ENCODE measurements around the gene NUBP2.

The NUBP2 gene

GRCh38 chr16:1785846-1786170, 3.0 kb downstream of the NUBP2 start:
- H3K36me3 ChIP-seq = peaks cover 41% of the 10 kb centered on the region
- H3K4me3 ChIP-seq (ENCODE audit: low read depth, low read length) = no peak overlapping the region
- TF ChIP-seq CTCF (IDR thresholded peaks at IDR 0.05; ENCODE audit: low read depth, low read length) = no peak
- H3K27me3 ChIP-seq = no peaks in the 10 kb centered on the region
- no peak for DNase-seq
- H3K4me1 ChIP-seq = no peaks in the 10 kb centered on the region
- H3K9me3 ChIP-seq = no peaks in the 10 kb centered on the region

GRCh38 chr16:1786242-1787055, 3.7 kb downstream of the NUBP2 start:
- Histone ChIP-seq H3K36me3 (peaks cover 44% of the 10 kb centered on the region), H3K4me1 (no peaks in the 10 kb centered on the region)

GRCh38 chr16:1787056-1787321, 4.2 kb downstream of the NUBP2 start:
- Histone ChIP-seq H3K4me1 (no peaks in the 10 kb centered on the region), H3K4me3 (ENCODE audit: low read depth, low read length) (no peak overlapping the region), H3K27me3 (no peaks in the 10 kb centered on the region), H3K9me3 (no peaks in the 10 kb centered on the region), H3K36me3 (peaks cover 47% of the 10 kb centered on the region)
- no peak for DNase-seq
- TF ChIP-seq CTCF (IDR thresholded peaks at IDR 0.05; ENCODE audit: low read depth, low read length) = no peak

More at GRCh38 chr16:1786242-1787055, 3.7 kb downstream of the NUBP2 start:
- H3K4me3 ChIP-seq (ENCODE audit: low read depth, low read length) = no peak overlapping the region
- TF ChIP-seq CTCF (IDR thresholded peaks at IDR 0.05; ENCODE audit: low read depth, low read length) = no peak
- no peak for DNase-seq
- no peaks in the 10 kb centered on the region for H3K9me3 ChIP-seq
- no peaks in the 10 kb centered on the region for H3K27me3 ChIP-seq

- H3K4me3 ChIP-seq (ENCODE audit: low read depth, low read length) = no peak overlapping the region
- H3K27me3 ChIP-seq = no peaks in the 10 kb centered on the region
- no peaks in the 10 kb centered on the region for H3K9me3 ChIP-seq
- no peaks in the 10 kb centered on the region for H3K4me1 ChIP-seq
- H3K36me3 ChIP-seq = peaks cover 52% of the 10 kb centered on the region
- no peak for DNase-seq
- no peak for TF ChIP-seq CTCF (IDR thresholded peaks at IDR 0.05; ENCODE audit: low read depth, low read length)
Measured at GRCh38 chr16:1787322-1788094, 4.7 kb downstream of the NUBP2 start.

GRCh38 chr16:1788095-1788707, 5.4 kb downstream of the NUBP2 start:
- TF ChIP-seq CTCF (IDR thresholded peaks at IDR 0.05; ENCODE audit: low read depth, low read length) = no peak
- H3K36me3 ChIP-seq = peaks cover 53% of the 10 kb centered on the region

GRCh38 chr16:1788708-1789100, 5.9 kb downstream of the NUBP2 start:
- Histone ChIP-seq H3K27me3 (no peaks in the 10 kb centered on the region), H3K4me1 (no peaks in the 10 kb centered on the region), H3K9me3 (no peaks in the 10 kb centered on the region), H3K36me3 (peaks cover 53% of the 10 kb centered on the region), H3K4me3 (ENCODE audit: low read depth, low read length) (no peak overlapping the region)
- TF ChIP-seq CTCF (IDR thresholded peaks at IDR 0.05; ENCODE audit: low read depth, low read length) = no peak
- peak; percentile 24 for DNase-seq

More at GRCh38 chr16:1788095-1788707, 5.4 kb downstream of the NUBP2 start:
- no peak for DNase-seq
- H3K4me1 ChIP-seq = no peaks in the 10 kb centered on the region
- H3K9me3 ChIP-seq = no peaks in the 10 kb centered on the region
- H3K27me3 ChIP-seq = no peaks in the 10 kb centered on the region
- no peak overlapping the region for H3K4me3 ChIP-seq (ENCODE audit: low read depth, low read length)

Data from BE2C (cell line).